ENCODE data around the gene TWNK.

DNA sequence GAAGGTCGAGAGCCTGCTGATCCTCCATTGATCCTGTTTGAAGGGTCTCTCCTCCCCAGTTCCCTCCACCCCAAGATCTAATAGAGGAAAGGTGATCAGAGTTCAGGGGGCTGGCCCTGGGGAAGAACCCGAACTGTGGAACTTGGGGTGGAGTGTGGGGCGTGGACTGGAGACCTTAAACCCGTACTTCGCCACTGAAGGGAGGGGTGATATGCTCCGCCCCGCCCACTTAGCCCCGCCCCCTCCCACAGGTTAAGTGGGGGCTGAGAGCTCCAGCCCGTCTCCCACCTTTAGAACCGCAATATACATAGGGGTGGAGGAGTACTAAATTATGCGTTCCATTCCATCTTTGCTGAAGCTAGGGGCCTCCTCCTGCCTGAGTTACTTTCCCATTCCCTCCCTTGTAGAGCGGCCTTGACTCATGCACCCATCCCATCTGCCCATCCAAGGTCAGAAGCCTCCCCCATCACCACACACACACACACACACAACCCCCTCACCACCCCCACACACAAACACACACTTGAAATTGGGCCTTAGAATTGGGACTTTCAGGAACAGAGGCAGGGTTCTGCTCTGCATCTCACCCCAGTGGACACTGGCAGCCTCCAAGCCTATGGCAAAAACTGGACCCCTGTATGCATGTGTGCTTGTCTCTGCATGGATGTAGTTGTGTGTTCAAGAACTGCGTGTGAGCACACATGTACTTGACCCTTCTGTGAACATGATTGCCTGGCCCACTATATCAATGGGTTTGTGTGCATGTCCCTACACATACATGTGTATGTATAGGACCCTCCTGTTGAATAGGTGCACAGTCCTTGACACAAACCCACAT lies 17.0 kb upstream of the TWNK start:
- TF ChIP-seq, protein P1, sequence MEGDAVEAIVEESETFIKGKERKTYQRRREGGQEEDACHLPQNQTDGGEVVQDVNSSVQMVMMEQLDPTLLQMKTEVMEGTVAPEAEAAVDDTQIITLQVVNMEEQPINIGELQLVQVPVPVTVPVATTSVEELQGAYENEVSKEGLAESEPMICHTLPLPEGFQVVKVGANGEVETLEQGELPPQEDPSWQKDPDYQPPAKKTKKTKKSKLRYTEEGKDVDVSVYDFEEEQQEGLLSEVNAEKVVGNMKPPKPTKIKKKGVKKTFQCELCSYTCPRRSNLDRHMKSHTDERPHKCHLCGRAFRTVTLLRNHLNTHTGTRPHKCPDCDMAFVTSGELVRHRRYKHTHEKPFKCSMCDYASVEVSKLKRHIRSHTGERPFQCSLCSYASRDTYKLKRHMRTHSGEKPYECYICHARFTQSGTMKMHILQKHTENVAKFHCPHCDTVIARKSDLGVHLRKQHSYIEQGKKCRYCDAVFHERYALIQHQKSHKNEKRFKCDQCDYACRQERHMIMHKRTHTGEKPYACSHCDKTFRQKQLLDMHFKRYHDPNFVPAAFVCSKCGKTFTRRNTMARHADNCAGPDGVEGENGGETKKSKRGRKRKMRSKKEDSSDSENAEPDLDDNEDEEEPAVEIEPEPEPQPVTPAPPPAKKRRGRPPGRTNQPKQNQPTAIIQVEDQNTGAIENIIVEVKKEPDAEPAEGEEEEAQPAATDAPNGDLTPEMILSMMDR (IDR thresholded peaks at IDR 0.05 in 2 of 3, conservative IDR thresholded peaks at IDR 0.05 in 1 of 3; ENCODE audit: insufficient read depth in 2 of 3, low read depth in 1 of 3, low read length in 3 of 3), result no peak
- no peak for TF ChIP-seq SIN3A (IDR thresholded peaks at IDR 0.05; ENCODE audit: borderline replicate concordance in 2 of 2, control insufficient read depth in 1 of 2, low read depth in 2 of 2, low read length in 2 of 2)

All from K562 (cell line).